ENCODE results near the gene NNT.

Gene NNT

DNA sequence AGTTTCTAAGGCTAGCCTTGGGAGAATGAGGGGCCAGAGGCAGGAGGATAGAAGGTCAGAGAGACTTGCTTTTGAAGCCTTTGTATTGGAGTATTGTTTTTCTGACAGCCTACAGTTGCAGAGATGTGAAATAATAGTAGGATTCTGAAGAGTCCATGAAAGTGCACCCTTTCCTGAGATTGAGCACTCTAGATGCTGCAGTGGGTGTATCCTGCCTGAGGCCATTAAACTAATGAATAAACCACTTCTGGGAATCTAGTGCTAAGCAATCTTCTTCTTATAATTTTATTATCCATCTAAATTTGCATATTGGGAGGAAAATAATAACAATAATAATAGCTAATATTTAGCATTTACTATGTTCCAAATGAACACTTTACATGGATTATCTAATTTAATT, 19.3 kb upstream of the NNT start:
- Histone ChIP-seq H4K12ac (ENCODE audit: low read depth, low read length) (no peak overlapping the region), H3K4me1 (ENCODE audit: control insufficient read depth in 1 of 2, insufficient read depth in 2 of 2, low read length in 2 of 2) (no peaks in the 10 kb centered on the region), H3K27me3 (ENCODE audit: insufficient read depth, low read length) (no peaks in the 10 kb centered on the region), H3K79me1 (ENCODE audit: low read length) (no peaks in the 10 kb centered on the region), H3K14ac (ENCODE audit: low read length) (no peak overlapping the region), H3K9me3 (ENCODE audit: insufficient read depth, low read depth, low read length) (no peaks in the 10 kb centered on the region), H3K27ac (ENCODE audit: low read depth, low read length) (no peak overlapping the region), H3K36me3 (ENCODE audit: control insufficient read depth in 1 of 2, insufficient read depth in 2 of 2, low read length in 2 of 2) (no peaks in the 10 kb centered on the region), H3K79me2 (ENCODE audit: control insufficient read depth, insufficient read depth, low read length, poor library complexity) (no peaks in the 10 kb centered on the region), H3K4me3 (ENCODE audit: low read depth, low read length) (no peak overlapping the region), H2AK5ac (ENCODE audit: low read length) (no peak overlapping the region), H4K8ac (ENCODE audit: low read depth, low read length) (no peak overlapping the region), H3K4me2 (ENCODE audit: low read length) (no peak overlapping the region), H2BK5ac (ENCODE audit: low read depth, low read length, poor library complexity) (no peak overlapping the region), H4K91ac (ENCODE audit: low read depth, low read length) (no peak overlapping the region), H2BK120ac (ENCODE audit: insufficient read depth, low read length, poor library complexity) (no peak overlapping the region), H3K23ac (ENCODE audit: low read length) (no peak overlapping the region), H2BK12ac (ENCODE audit: low read length) (no peak overlapping the region), H3K9ac (ENCODE audit: low read length) (no peak overlapping the region), H3K4ac (ENCODE audit: low read depth, low read length) (no peak overlapping the region), H2AFZ (ENCODE audit: insufficient read depth, low read length, poor library complexity) (no peak overlapping the region), H3K18ac (ENCODE audit: low read length) (no peak overlapping the region)
- no peak for DNase-seq

DNA sequence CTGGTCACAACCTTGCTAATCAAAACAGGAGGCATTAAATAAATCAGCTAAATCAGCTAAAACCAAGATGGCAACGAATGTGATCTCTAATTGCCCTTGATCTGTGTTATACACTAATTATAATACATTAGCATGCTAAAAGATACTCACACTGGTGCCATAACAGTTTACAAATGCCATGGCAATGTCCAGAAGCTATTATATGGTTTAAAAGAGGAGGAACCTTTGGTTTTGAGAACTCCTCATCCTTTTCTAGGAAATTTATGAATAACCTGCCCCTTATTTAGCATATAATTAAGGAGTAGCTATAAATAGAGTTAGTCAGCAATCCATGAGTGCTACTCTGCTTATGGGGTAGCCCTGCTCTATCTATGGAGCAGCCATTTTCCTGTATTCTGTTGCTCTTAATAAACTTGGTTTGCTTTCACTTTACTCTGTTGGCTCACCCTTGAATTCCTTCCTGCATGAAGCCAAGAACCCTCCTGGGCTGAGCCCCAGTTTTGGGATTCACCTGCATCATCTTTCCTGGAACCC, 18.7 kb upstream of the NNT start:
- H3K9me3 ChIP-seq (ENCODE audit: insufficient read depth, low read depth, low read length) = no peaks in the 10 kb centered on the region
- H3K79me1 ChIP-seq (ENCODE audit: low read length) = no peaks in the 10 kb centered on the region
- H3K79me2 ChIP-seq (ENCODE audit: control insufficient read depth, insufficient read depth, low read length, poor library complexity) = no peaks in the 10 kb centered on the region
- no peak for DNase-seq
- H3K18ac ChIP-seq (ENCODE audit: low read length) = no peak overlapping the region
- no CpG with 5 or more reads among the region's 1 CpG for WGBS (ENCODE audit: extremely low coverage, insufficient coverage, insufficient read length)
- H2AFZ ChIP-seq (ENCODE audit: insufficient read depth, low read length, poor library complexity) = no peak overlapping the region
- no peak overlapping the region for H2BK5ac ChIP-seq (ENCODE audit: low read depth, low read length, poor library complexity)
- no peak overlapping the region for H3K4ac ChIP-seq (ENCODE audit: low read depth, low read length)
- no peak overlapping the region for H3K4me2 ChIP-seq (ENCODE audit: low read length)
- no peak overlapping the region for H2AK5ac ChIP-seq (ENCODE audit: low read length)
- H3K4me1 ChIP-seq (ENCODE audit: control insufficient read depth in 1 of 2, insufficient read depth in 2 of 2, low read length in 2 of 2) = no peaks in the 10 kb centered on the region
- H3K23ac ChIP-seq (ENCODE audit: low read length) = no peak overlapping the region
- H4K8ac ChIP-seq (ENCODE audit: low read depth, low read length) = no peak overlapping the region
- H3K4me3 ChIP-seq (ENCODE audit: low read depth, low read length) = no peak overlapping the region
- no peaks in the 10 kb centered on the region for H3K27me3 ChIP-seq (ENCODE audit: insufficient read depth, low read length)
- H3K36me3 ChIP-seq (ENCODE audit: control insufficient read depth in 1 of 2, insufficient read depth in 2 of 2, low read length in 2 of 2) = no peaks in the 10 kb centered on the region
- H4K12ac ChIP-seq (ENCODE audit: low read depth, low read length) = no peak overlapping the region
- H3K14ac ChIP-seq (ENCODE audit: low read length) = no peak overlapping the region
- no peak overlapping the region for H2BK12ac ChIP-seq (ENCODE audit: low read length)
- H3K9ac ChIP-seq (ENCODE audit: low read length) = no peak overlapping the region
- no peak overlapping the region for H4K91ac ChIP-seq (ENCODE audit: low read depth, low read length)
- H2BK120ac ChIP-seq (ENCODE audit: insufficient read depth, low read length, poor library complexity) = no peak overlapping the region
- no peak overlapping the region for H3K27ac ChIP-seq (ENCODE audit: low read depth, low read length)

DNA sequence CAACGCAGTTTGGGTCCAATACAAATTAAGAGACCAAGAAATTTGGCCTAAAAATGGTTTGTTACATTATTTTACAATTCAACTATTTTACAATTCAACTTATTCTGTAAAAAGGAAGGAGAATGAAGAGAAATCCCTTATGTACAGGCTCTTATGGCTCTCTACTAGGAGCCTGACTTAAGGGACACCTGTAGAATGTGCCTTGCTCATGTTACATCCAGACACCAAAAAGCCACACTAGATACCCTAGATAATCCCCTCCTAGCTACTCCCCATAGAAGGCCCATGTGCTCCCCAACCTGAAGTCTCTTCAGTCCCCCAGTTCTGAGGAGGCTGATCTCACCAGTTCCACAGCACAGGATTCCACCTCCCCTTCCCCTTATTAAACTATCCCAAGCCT, 14.1 kb upstream of the NNT start:
- no peaks in the 10 kb centered on the region for H3K79me1 ChIP-seq (ENCODE audit: low read length)
- H2BK120ac ChIP-seq (ENCODE audit: insufficient read depth, low read length, poor library complexity) = no peak overlapping the region
- no peaks in the 10 kb centered on the region for H3K4me1 ChIP-seq (ENCODE audit: control insufficient read depth in 1 of 2, insufficient read depth in 2 of 2, low read length in 2 of 2)
- no peak overlapping the region for H2BK5ac ChIP-seq (ENCODE audit: low read depth, low read length, poor library complexity)
- H2AFZ ChIP-seq (ENCODE audit: insufficient read depth, low read length, poor library complexity) = no peak overlapping the region
- H3K18ac ChIP-seq (ENCODE audit: low read length) = no peak overlapping the region
- H3K4ac ChIP-seq (ENCODE audit: low read depth, low read length) = no peak overlapping the region
- no peak overlapping the region for H4K91ac ChIP-seq (ENCODE audit: low read depth, low read length)
- H4K8ac ChIP-seq (ENCODE audit: low read depth, low read length) = no peak overlapping the region
- no peak overlapping the region for H2BK12ac ChIP-seq (ENCODE audit: low read length)
- no peak overlapping the region for H3K4me2 ChIP-seq (ENCODE audit: low read length)
- H3K9ac ChIP-seq (ENCODE audit: low read length) = no peak overlapping the region
- no peak overlapping the region for H3K27ac ChIP-seq (ENCODE audit: low read depth, low read length)
- no peak overlapping the region for H4K12ac ChIP-seq (ENCODE audit: low read depth, low read length)
- no peaks in the 10 kb centered on the region for H3K79me2 ChIP-seq (ENCODE audit: control insufficient read depth, insufficient read depth, low read length, poor library complexity)
- H3K27me3 ChIP-seq (ENCODE audit: insufficient read depth, low read length) = no peaks in the 10 kb centered on the region
- no peak overlapping the region for H3K23ac ChIP-seq (ENCODE audit: low read length)
- no peak overlapping the region for H2AK5ac ChIP-seq (ENCODE audit: low read length)
- H3K9me3 ChIP-seq (ENCODE audit: insufficient read depth, low read depth, low read length) = no peaks in the 10 kb centered on the region
- no peaks in the 10 kb centered on the region for H3K36me3 ChIP-seq (ENCODE audit: control insufficient read depth in 1 of 2, insufficient read depth in 2 of 2, low read length in 2 of 2)
- DNase-seq = no peak
- no CpG with 5 or more reads among the region's 1 CpG for WGBS (ENCODE audit: extremely low coverage, insufficient coverage, insufficient read length)
- H3K4me3 ChIP-seq (ENCODE audit: low read depth, low read length) = no peak overlapping the region
- H3K14ac ChIP-seq (ENCODE audit: low read length) = no peak overlapping the region

DNA sequence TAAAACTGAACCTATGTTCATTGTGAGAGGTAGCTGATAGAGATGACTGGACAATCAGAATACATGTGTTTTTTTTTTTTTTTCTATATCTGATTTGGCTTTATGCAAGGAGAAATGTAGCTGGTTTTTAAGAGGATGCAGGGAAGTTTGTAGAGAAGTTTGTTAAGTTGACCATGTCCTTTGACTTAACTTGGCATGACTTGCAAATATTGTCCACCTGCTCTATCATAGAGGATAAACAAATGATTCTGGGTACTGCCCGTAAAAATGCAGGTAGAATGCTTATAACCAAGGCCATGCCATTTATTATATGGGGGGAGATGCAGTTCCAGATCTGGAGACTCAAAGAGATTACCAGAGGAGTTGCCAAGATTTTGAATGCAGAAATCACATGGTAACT, 13.7 kb upstream of the NNT start:
- Histone ChIP-seq H2BK120ac (ENCODE audit: insufficient read depth, low read length, poor library complexity) (no peak overlapping the region), H4K12ac (ENCODE audit: low read depth, low read length) (no peak overlapping the region), H3K4me3 (ENCODE audit: low read depth, low read length) (no peak overlapping the region), H3K23ac (ENCODE audit: low read length) (no peak overlapping the region), H3K36me3 (ENCODE audit: control insufficient read depth in 1 of 2, insufficient read depth in 2 of 2, low read length in 2 of 2) (no peaks in the 10 kb centered on the region), H3K4me2 (ENCODE audit: low read length) (no peak overlapping the region), H3K4ac (ENCODE audit: low read depth, low read length) (no peak overlapping the region), H4K8ac (ENCODE audit: low read depth, low read length) (no peak overlapping the region), H3K9me3 (ENCODE audit: insufficient read depth, low read depth, low read length) (no peaks in the 10 kb centered on the region), H3K4me1 (ENCODE audit: control insufficient read depth in 1 of 2, insufficient read depth in 2 of 2, low read length in 2 of 2) (no peaks in the 10 kb centered on the region), H2AK5ac (ENCODE audit: low read length) (no peak overlapping the region), H4K91ac (ENCODE audit: low read depth, low read length) (no peak overlapping the region), H2BK12ac (ENCODE audit: low read length) (no peak overlapping the region), H2AFZ (ENCODE audit: insufficient read depth, low read length, poor library complexity) (no peak overlapping the region), H3K18ac (ENCODE audit: low read length) (no peak overlapping the region), H3K9ac (ENCODE audit: low read length) (no peak overlapping the region), H2BK5ac (ENCODE audit: low read depth, low read length, poor library complexity) (no peak overlapping the region), H3K14ac (ENCODE audit: low read length) (no peak overlapping the region), H3K79me2 (ENCODE audit: control insufficient read depth, insufficient read depth, low read length, poor library complexity) (no peaks in the 10 kb centered on the region), H3K27me3 (ENCODE audit: insufficient read depth, low read length) (no peaks in the 10 kb centered on the region), H3K79me1 (ENCODE audit: low read length) (no peaks in the 10 kb centered on the region), H3K27ac (ENCODE audit: low read depth, low read length) (no peak overlapping the region)
- DNase-seq = no peak
- no CpG with 5 or more reads among the region's 1 CpG for WGBS (ENCODE audit: extremely low coverage, insufficient coverage, insufficient read length)

All from trophoblast cell (in vitro differentiated cells and primary cell).